ENCODE data around the gene CBR3. TPM values are rescaled to one million over a fixed set of nuclear protein-coding genes. Genes with fewer than 3 reads are reported as not detected.

Gene CBR3
- total and polyA plus RNA-seq, 2 donors (not counting 3 experiments of a cell fraction or from before 2014, with no cell fraction given), result 9.7 to 13.3 TPM

DNA sequence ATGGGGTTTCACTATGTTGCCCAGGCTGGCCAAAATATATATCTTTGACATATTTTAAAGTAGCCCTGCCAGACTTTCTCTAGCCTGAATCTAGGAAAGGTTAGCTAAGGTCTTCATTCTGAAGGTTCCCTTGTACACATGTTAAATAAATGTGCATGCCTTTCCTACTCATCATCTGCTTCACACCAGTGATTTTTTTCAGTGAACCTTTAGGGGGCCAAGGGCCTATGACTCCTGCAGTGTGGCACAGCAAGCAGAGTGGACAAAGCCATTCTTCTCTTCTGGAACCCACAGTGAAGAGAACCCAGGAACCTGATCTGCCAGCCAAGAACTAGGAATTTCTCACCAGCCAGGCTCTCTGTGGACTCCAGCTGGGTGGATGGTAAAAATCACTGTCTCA is 42.2 kb upstream of the CBR3 start:
- no peak overlapping the region for H2AFZ ChIP-seq (ENCODE audit: low read depth, low read length)
- dilution Hi-C loops (cut with MboI; ENCODE audit: extremely low pct_ligation_motif_present, low sequenced_read_pairs) (no loop called here), intact Hi-C loops (cut with micrococcal nuclease) (no loop called here)
- H3K36me3 ChIP-seq (ENCODE audit: control insufficient read depth in 2 of 2, extremely low read depth in 1 of 2, insufficient read depth in 2 of 2, low read length in 2 of 2), result no peaks in the 10 kb centered on the region
- peaks cover 5% of the 10 kb centered on the region for H3K9me3 ChIP-seq (replicated peaks; ENCODE audit: control insufficient read depth, insufficient read depth, low read length)
- H3K9me1 ChIP-seq (replicated peaks; ENCODE audit: control insufficient read depth, extremely low read depth, insufficient read depth, low read length), result no peaks in the 10 kb centered on the region
- no peak for DNase-seq (ENCODE audit: low read depth, low spot score)
- H3K27ac ChIP-seq (ENCODE audit: insufficient read depth, low read depth, low read length), result no peak overlapping the region
- no peak for TF ChIP-seq MYC (IDR thresholded peaks at IDR 0.05; ENCODE audit: low read depth, low read length)
- TF ChIP-seq EZH2 (IDR thresholded peaks at IDR 0.05; ENCODE audit: borderline replicate concordance, low read depth, low read length, severe bottlenecking), result no peak
- no peak for TF ChIP-seq POLR2A (IDR thresholded peaks at IDR 0.05; ENCODE audit: low read depth, low read length)
- no peak for TF ChIP-seq JUN (IDR thresholded peaks at IDR 0.05; ENCODE audit: borderline replicate concordance, insufficient read depth, insufficient read length, low read depth)
- no peak for TF ChIP-seq GATA2 (IDR thresholded peaks at IDR 0.05; ENCODE audit: insufficient read depth, insufficient read length, low read depth, low read length)
- TF ChIP-seq, protein P1, sequence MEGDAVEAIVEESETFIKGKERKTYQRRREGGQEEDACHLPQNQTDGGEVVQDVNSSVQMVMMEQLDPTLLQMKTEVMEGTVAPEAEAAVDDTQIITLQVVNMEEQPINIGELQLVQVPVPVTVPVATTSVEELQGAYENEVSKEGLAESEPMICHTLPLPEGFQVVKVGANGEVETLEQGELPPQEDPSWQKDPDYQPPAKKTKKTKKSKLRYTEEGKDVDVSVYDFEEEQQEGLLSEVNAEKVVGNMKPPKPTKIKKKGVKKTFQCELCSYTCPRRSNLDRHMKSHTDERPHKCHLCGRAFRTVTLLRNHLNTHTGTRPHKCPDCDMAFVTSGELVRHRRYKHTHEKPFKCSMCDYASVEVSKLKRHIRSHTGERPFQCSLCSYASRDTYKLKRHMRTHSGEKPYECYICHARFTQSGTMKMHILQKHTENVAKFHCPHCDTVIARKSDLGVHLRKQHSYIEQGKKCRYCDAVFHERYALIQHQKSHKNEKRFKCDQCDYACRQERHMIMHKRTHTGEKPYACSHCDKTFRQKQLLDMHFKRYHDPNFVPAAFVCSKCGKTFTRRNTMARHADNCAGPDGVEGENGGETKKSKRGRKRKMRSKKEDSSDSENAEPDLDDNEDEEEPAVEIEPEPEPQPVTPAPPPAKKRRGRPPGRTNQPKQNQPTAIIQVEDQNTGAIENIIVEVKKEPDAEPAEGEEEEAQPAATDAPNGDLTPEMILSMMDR (IDR thresholded peaks at IDR 0.05; ENCODE audit: extremely low read depth in 1 of 2, insufficient read depth in 1 of 2, low read depth in 1 of 2, low read length in 2 of 2), result no peak
- TF ChIP-seq FOS (IDR thresholded peaks at IDR 0.05; ENCODE audit: borderline replicate concordance, insufficient read depth, low read length), result no peak
- TF ChIP-seq POLR2AphosphoS5 (IDR thresholded peaks at IDR 0.05; ENCODE audit: insufficient read depth, low read depth, low read length), result no peak
- TF ChIP-seq, protein P2, sequence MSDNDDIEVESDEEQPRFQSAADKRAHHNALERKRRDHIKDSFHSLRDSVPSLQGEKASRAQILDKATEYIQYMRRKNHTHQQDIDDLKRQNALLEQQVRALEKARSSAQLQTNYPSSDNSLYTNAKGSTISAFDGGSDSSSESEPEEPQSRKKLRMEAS (IDR thresholded peaks at IDR 0.05; ENCODE audit: insufficient read depth, insufficient read length), result no peak
- H3K9ac ChIP-seq (replicated peaks; ENCODE audit: extremely low read depth, insufficient read depth, low read length), result no peak overlapping the region
- H3K79me2 ChIP-seq (ENCODE audit: control insufficient read depth, insufficient read depth, low read length), result no peaks in the 10 kb centered on the region
- H3K4me3 ChIP-seq (replicated peaks in 1 of 3; ENCODE audit: insufficient read depth in 1 of 3, low read depth in 1 of 3, low read length in 3 of 3), result no peak overlapping the region
- peaks cover 5 to 9% of the 10 kb centered on the region in 2 experiments for H3K27me3 ChIP-seq (ENCODE audit: control insufficient read depth in 2 of 2, insufficient read depth in 2 of 2, low read length in 2 of 2)
- H4K20me1 ChIP-seq (replicated peaks; ENCODE audit: control insufficient read depth, extremely low read depth, insufficient read depth, low read length), result no peaks in the 10 kb centered on the region
- BruUV-seq (replicated peaks), result no TSS peak
- H3K4me2 ChIP-seq (ENCODE audit: insufficient read depth, low read length), result no peak overlapping the region
- no peak for FAIRE-seq
- peaks cover under 1% of the 10 kb centered on the region for H3K4me1 ChIP-seq (ENCODE audit: control insufficient read depth, extremely low read depth, insufficient read depth, low read length)
- POLR2A ChIA-PET, result no interaction called here
- CTCF ChIA-PET, result no interaction called here

Measured in endothelial cell of umbilical vein (primary cell).